WTC11 (cell line): ENCODE data around the gene SLC13A3. TPM values are rescaled to one million over a fixed set of nuclear protein-coding genes. Genes with fewer than 3 reads are reported as not detected.

Experiments used
- ATAC-seq: fragments of 200-7000 bp; cut with Tn5 transposase; 2 replicates; pipeline ENCODE4 v1.10.0; 2021; ENCODE audit warnings: mild to moderate bottlenecking, moderate library complexity
- CTCF ChIA-PET: fragments of 300-600 bp; sonication (Branson Sonifier 250); formaldehyde crosslinking; loops from one replicate; lab custom pipeline; 2021; ENCODE audit warnings: antibody characterized with exemption; lab: Charles Lee
- POLR2A ChIA-PET: fragments of 350-600 bp; sonication (Branson Sonifier 250); formaldehyde crosslinking; loops from one replicate; lab custom pipeline; 2021; ENCODE audit warnings: antibody characterized with exemption; lab: Charles Lee
- DNase-seq: peaks from one replicate; pipeline ENCODE4 v3.0.0; 2021; ENCODE audit warnings: low spot score
- H3K27ac Mint-ChIP-seq: 2 replicates; pipeline ENCODE4 v1.8.0; 2021; ENCODE audit warnings: mixed read lengths
- H3K27me3 Mint-ChIP-seq: 2 replicates; pipeline ENCODE4 v1.8.0; 2021; ENCODE audit warnings: low read depth, mild to moderate bottlenecking, moderate library complexity, mixed read lengths
- H3K36me3 Mint-ChIP-seq: 2 replicates; pipeline ENCODE4 v1.8.0; 2021; ENCODE audit warnings: mixed read lengths
- H3K4me1 Mint-ChIP-seq: 2 replicates; pipeline ENCODE4 v1.8.0; 2022; ENCODE audit warnings: mixed read lengths
- H3K4me3 Mint-ChIP-seq: 2 replicates; pipeline ENCODE4 v1.8.0; 2021; ENCODE audit warnings: mild to moderate bottlenecking, moderate library complexity, mixed read lengths
- H3K9me3 Mint-ChIP-seq: 2 replicates; pipeline ENCODE4 v1.8.0; 2021; ENCODE audit warnings: mixed read lengths
- ATF1 ChIP-seq: sonication (generic); formaldehyde crosslinking; IDR thresholded peaks from 2 replicates; pipeline ENCODE4 v1.8.1; 2023; ENCODE audit warnings: mild to moderate bottlenecking, moderate library complexity, missing genetic modification reagents
- ELF4 ChIP-seq: sonication (generic); formaldehyde crosslinking; IDR thresholded peaks from 2 replicates; pipeline ENCODE4 v1.8.1; 2022; ENCODE audit warnings: low read depth, mild to moderate bottlenecking, moderate library complexity, missing genetic modification reagents
- ETV6 ChIP-seq: sonication (generic); formaldehyde crosslinking; IDR thresholded peaks from 2 replicates; pipeline ENCODE4 v1.8.1; 2022; ENCODE audit warnings: mild to moderate bottlenecking, missing genetic modification reagents
- IRF2 ChIP-seq: sonication (generic); formaldehyde crosslinking; IDR thresholded peaks from 2 replicates; pipeline ENCODE4 v1.8.0; 2022; ENCODE audit warnings: low read depth, missing genetic modification reagents, borderline replicate concordance
- JUN ChIP-seq: sonication (generic); formaldehyde crosslinking; IDR thresholded peaks from 2 replicates; pipeline ENCODE4 v1.8.0; 2023; ENCODE audit warnings: mild to moderate bottlenecking, missing genetic modification reagents
- NFATC4 ChIP-seq: fragments of 250-450 bp; sonication (Bioruptor Pico); IDR thresholded peaks from 2 replicates; pipeline ENCODE4 v1.9.0; 2021; ENCODE audit warnings: mild to moderate bottlenecking
- OVOL2 ChIP-seq: fragments of 250-450 bp; sonication (Bioruptor Pico); IDR thresholded peaks from 2 replicates; pipeline ENCODE4 v1.9.0; 2021; ENCODE audit warnings: mild to moderate bottlenecking, borderline replicate concordance
- PRDM15 ChIP-seq: sonication (generic); formaldehyde crosslinking; IDR thresholded peaks from 2 replicates; pipeline ENCODE4 v1.8.0; 2022; ENCODE audit warnings: missing genetic modification reagents
- RELA ChIP-seq: sonication (generic); formaldehyde crosslinking; IDR thresholded peaks from 2 replicates; pipeline ENCODE4 v1.8.1; 2022; ENCODE audit warnings: missing genetic modification reagents, mild to moderate bottlenecking, borderline replicate concordance
- SMAD3 ChIP-seq: sonication (generic); formaldehyde crosslinking; IDR thresholded peaks from 2 replicates; pipeline ENCODE4 v1.8.0; 2022; ENCODE audit warnings: missing genetic modification reagents, mild to moderate bottlenecking, borderline replicate concordance
- SMAD4 ChIP-seq: sonication (generic); formaldehyde crosslinking; IDR thresholded peaks from 2 replicates; pipeline ENCODE4 v1.8.0; 2022; ENCODE audit warnings: mild to moderate bottlenecking, missing genetic modification reagents
- TEAD1 ChIP-seq: sonication (generic); formaldehyde crosslinking; IDR thresholded peaks from 2 replicates; pipeline ENCODE4 v1.8.0; 2022; ENCODE audit warnings: mild to moderate bottlenecking, missing genetic modification reagents
- USF1 ChIP-seq: sonication (generic); formaldehyde crosslinking; IDR thresholded peaks from 2 replicates; pipeline ENCODE4 v1.8.0; 2022; ENCODE audit warnings: mild to moderate bottlenecking, missing genetic modification reagents
- ZBTB43 ChIP-seq: sonication (generic); formaldehyde crosslinking; IDR thresholded peaks from 2 replicates; pipeline ENCODE4 v1.8.1; 2023; ENCODE audit warnings: mild to moderate bottlenecking, missing genetic modification reagents
- ZNF423 ChIP-seq: fragments of 250-450 bp; sonication (Bioruptor Pico); IDR thresholded peaks from 2 replicates; pipeline ENCODE4 v2.1.2; 2022; ENCODE audit warnings: mild to moderate bottlenecking, moderate library complexity
- total RNA-seq: library from RNA; stranded (reverse); gene quantifications from 3 replicates; pipeline ENCODE4 v1.2.3, GENCODE V29; 2021
- TF ChIP-seq, protein P1 (sequence below): sonication (generic); formaldehyde crosslinking; conservative IDR thresholded peaks from 2 replicates; pipeline ENCODE4 v1.8.1; 2022; ENCODE audit warnings: mild to moderate bottlenecking, missing genetic modification reagents
- TF ChIP-seq, protein P2 (sequence below): sonication (generic); formaldehyde crosslinking; IDR thresholded peaks from 2 replicates; pipeline ENCODE4 v1.8.1; 2023; ENCODE audit warnings: mild to moderate bottlenecking, moderate library complexity, missing genetic modification reagents

Gene SLC13A3
- total RNA-seq, 1 experiment from 2014 or later, result 10.6 TPM

DNA sequence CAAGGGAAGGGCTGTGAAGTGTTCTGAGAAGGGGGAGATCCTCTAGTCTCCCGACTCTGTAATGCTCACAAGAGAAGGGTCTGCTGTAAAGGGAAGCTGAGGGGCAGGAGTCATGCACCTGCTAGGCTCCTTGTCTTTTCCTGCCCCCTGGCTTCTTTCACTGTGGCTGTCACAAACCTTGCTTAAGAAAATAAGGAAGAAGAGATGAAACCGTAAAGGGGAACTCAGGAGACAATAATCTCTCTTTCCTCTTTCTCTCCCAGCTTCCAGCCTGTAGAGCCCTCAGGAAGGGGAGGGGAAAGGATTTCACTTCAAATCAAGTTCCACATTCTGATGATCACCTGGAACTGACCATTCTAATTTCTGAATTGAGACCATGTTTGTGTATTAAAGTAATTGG, 26.3 kb downstream of the SLC13A3 start:
- no peak for ATAC-seq
- Mint-ChIP-seq H3K4me1 (peaks cover 26% of the 10 kb centered on the region), H3K27me3 (no peaks in the 10 kb centered on the region; the same call in 1 of the 2 replicates), H3K27ac (no peak overlapping the region), H3K9me3 (peaks cover 23% of the 10 kb centered on the region), H3K4me3 (no peak overlapping the region), H3K36me3 (peaks cover 10% of the 10 kb centered on the region)
- ChIA-PET POLR2A (no interaction called here), CTCF (no interaction called here)
- no peak for DNase-seq
- TF ChIP-seq USF1 (CRISPR knock-in tag) (no peak), ZBTB43 (CRISPR knock-in tag) (no peak), NFATC4 (CRISPR knock-in tag) (no peak), ETV6 (no peak), RELA (no peak), SMAD4 (CRISPR knock-in tag) (no peak), ELF4 (CRISPR knock-in tag) (no peak), SMAD3 (CRISPR knock-in tag) (no peak), JUN (no peak), ATF1 (CRISPR knock-in tag) (no peak), IRF2 (CRISPR knock-in tag) (no peak), OVOL2 (no peak), PRDM15 (CRISPR knock-in tag) (no peak)
- TF ChIP-seq, protein P1, sequence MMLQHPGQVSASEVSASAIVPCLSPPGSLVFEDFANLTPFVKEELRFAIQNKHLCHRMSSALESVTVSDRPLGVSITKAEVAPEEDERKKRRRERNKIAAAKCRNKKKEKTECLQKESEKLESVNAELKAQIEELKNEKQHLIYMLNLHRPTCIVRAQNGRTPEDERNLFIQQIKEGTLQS (CRISPR knock-in tag), result no peak
- TF ChIP-seq, protein P2, sequence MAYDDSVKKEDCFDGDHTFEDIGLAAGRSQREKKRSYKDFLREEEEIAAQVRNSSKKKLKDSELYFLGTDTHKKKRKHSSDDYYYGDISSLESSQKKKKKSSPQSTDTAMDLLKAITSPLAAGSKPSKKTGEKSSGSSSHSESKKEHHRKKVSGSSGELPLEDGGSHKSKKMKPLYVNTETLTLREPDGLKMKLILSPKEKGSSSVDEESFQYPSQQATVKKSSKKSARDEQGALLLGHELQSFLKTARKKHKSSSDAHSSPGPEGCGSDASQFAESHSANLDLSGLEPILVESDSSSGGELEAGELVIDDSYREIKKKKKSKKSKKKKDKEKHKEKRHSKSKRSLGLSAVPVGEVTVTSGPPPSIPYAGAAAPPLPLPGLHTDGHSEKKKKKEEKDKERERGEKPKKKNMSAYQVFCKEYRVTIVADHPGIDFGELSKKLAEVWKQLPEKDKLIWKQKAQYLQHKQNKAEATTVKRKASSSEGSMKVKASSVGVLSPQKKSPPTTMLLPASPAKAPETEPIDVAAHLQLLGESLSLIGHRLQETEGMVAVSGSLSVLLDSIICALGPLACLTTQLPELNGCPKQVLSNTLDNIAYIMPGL (CRISPR knock-in tag), result no peak

- ATAC-seq (peak; percentile 84), DNase-seq (no peak)
- Mint-ChIP-seq H3K4me1 (peaks cover 25% of the 10 kb centered on the region), H3K4me3 (no peak overlapping the region), H3K36me3 (peaks cover 4% of the 10 kb centered on the region), H3K9me3 (peaks cover 13% of the 10 kb centered on the region), H3K27me3 (no peaks in the 10 kb centered on the region), H3K27ac (peak overlapping the region; percentile 79)
- CTCF ChIA-PET, result interaction anchor here (0.7 to 1.5 kb wide), 8 partner anchors 11 to 185 kb away, joined by 3 to 5 read pairs (median 3); partner anchors contain the start of genes OCSTAMP and SLC13A3
- POLR2A ChIA-PET, result no interaction called here
- TF ChIP-seq TEAD1 (CRISPR knock-in tag) (no peak), ZNF423 (CRISPR knock-in tag) (peak; percentile 25; the same call in 1 of the 2 replicates)
Observed at GRCh38 chr20:46622165-46622564, 29.1 kb downstream of the SLC13A3 start.
